Measurements from ENCODE around the gene PRR4.

- TF ChIP-seq RCOR1 (IDR thresholded peaks at IDR 0.05; ENCODE audit: low read length) (no peak), CTCF (IDR thresholded peaks at IDR 0.05) (no peak), JUND (IDR thresholded peaks at IDR 0.05) (no peak), SIN3A (IDR thresholded peaks at IDR 0.05; ENCODE audit: borderline replicate concordance, low read depth, low read length) (no peak), EZH2phosphoT487 (IDR thresholded peaks at IDR 0.05; ENCODE audit: borderline replicate concordance, low read depth) (no peak), EP300 (IDR thresholded peaks at IDR 0.05; ENCODE audit: borderline replicate concordance in 1 of 2, low read depth in 1 of 2, low read length in 1 of 2) (no peak), USF2 (IDR thresholded peaks at IDR 0.05; ENCODE audit: borderline replicate concordance, low read depth, low read length) (no peak), YY1 (IDR thresholded peaks at IDR 0.05; ENCODE audit: low read depth) (no peak), ELF1 (IDR thresholded peaks at IDR 0.05) (no peak), RFX5 (IDR thresholded peaks at IDR 0.05; ENCODE audit: low read length) (no peak), PBX3 (IDR thresholded peaks at IDR 0.05) (no peak), SMC3 (IDR thresholded peaks at IDR 0.05; ENCODE audit: low read depth, low read length) (no peak), POLR2AphosphoS5 (IDR thresholded peaks at IDR 0.05; ENCODE audit: low read depth, low read length) (no peak), FOXM1 (IDR thresholded peaks at IDR 0.05; ENCODE audit: low read depth) (no peak)
These were observed 46.7 kb downstream of the PRR4 start, which contains the start of gene TAS2R7 for GRCh38 chr12:10802587-10802986.

Measured in SK-N-SH (cell line).